Stimulated activated naive B cell treated with anti-CD40 and anti-IgM and Interleukin-4, amounts not matched to agents 10 μg/mL and 1 μg/mL and 100 μg/mL, for 72 hours (primary cell): ENCODE measurements around the gene GPR55.

Experiments used
- ATAC-seq, 2 donors: fragments of 150-1000 bp; cut with Tn5 transposase; replicated peaks; 2 replicates each; pipeline ENCODE4 v1.10.0; 2021; ENCODE audit warnings: moderate library complexity in 1 of 2
- DNase-seq: peaks from one replicate; pipeline ENCODE4 v3.0.0; 2021
- H3K27ac Mint-ChIP-seq: one replicate; pipeline ENCODE4 v1.8.0; 2022; ENCODE audit warnings: mild to moderate bottlenecking, mixed read lengths
- H3K27me3 Mint-ChIP-seq, 2 donors: one replicate each; pipeline ENCODE4 v1.8.0; 2022; ENCODE audit warnings: mixed read lengths in 2 of 2
- H3K36me3 Mint-ChIP-seq, 2 donors: one replicate each; pipeline ENCODE4 v1.8.0; 2022; ENCODE audit warnings: mixed read lengths in 2 of 2, mild to moderate bottlenecking in 1 of 2
- H3K4me1 Mint-ChIP-seq, 2 donors: one replicate each; pipeline ENCODE4 v1.8.0; 2022; ENCODE audit warnings: mixed read lengths in 2 of 2, mild to moderate bottlenecking in 1 of 2
- H3K4me3 Mint-ChIP-seq, 2 donors: one replicate each; pipeline ENCODE4 v1.8.0; 2022; ENCODE audit warnings: mild to moderate bottlenecking in 2 of 2, mixed read lengths in 2 of 2, moderate library complexity in 1 of 2
- H3K9me3 Mint-ChIP-seq, 2 donors: one replicate each; pipeline ENCODE4 v1.8.0; 2022; ENCODE audit warnings: mixed read lengths in 2 of 2, mild to moderate bottlenecking in 1 of 2

Gene GPR55

GRCh38 chr2:230910546-230911177 lies 14.4 kb downstream of the GPR55 start:
- Mint-ChIP-seq H3K36me3 (peaks cover 0 to 4% of the 10 kb centered on the region in 2 donors), H3K4me1 (peaks cover 35 to 40% of the 10 kb centered on the region in 2 donors), H3K27me3 (peaks cover 4 to 18% of the 10 kb centered on the region in 2 donors), H3K9me3 (no peaks in the 10 kb centered on the region), H3K27ac (no peak overlapping the region), H3K4me3 (no peak overlapping the region)
- DNase-seq: no peak
- no peak for ATAC-seq

GRCh38 chr2:230909841-230910545 lies 15.0 kb downstream of the GPR55 start:
- no peak overlapping the region for H3K27ac Mint-ChIP-seq

GRCh38 chr2:230908595-230909191 lies 16.3 kb downstream of the GPR55 start:
- H3K36me3 Mint-ChIP-seq: peaks cover 0 to 4% of the 10 kb centered on the region in 2 donors
- peaks cover 0 to 13% of the 10 kb centered on the region in 2 donors for H3K27me3 Mint-ChIP-seq
- no peaks in the 10 kb centered on the region for H3K9me3 Mint-ChIP-seq
- peaks cover 33 to 34% of the 10 kb centered on the region in 2 donors for H3K4me1 Mint-ChIP-seq
- H3K4me3 Mint-ChIP-seq: no peak overlapping the region
- no peak overlapping the region for H3K27ac Mint-ChIP-seq
- DNase-seq (no peak), ATAC-seq (peak in 1 of 2 donors; percentile 21)

More at GRCh38 chr2:230909841-230910545, 15.0 kb downstream of the GPR55 start:
- no peaks in the 10 kb centered on the region for H3K9me3 Mint-ChIP-seq
- ATAC-seq (no peak), DNase-seq (no peak)
- H3K4me1 Mint-ChIP-seq: peaks cover 37 to 45% of the 10 kb centered on the region in 2 donors
- H3K4me3 Mint-ChIP-seq: no peak overlapping the region
- H3K27me3 Mint-ChIP-seq: peaks cover 4 to 18% of the 10 kb centered on the region in 2 donors
- H3K36me3 Mint-ChIP-seq: peaks cover 0 to 4% of the 10 kb centered on the region in 2 donors

- Mint-ChIP-seq H3K4me3 (no peak overlapping the region), H3K4me1 (peaks cover 29 to 31% of the 10 kb centered on the region in 2 donors), H3K27me3 (peaks cover 0 to 13% of the 10 kb centered on the region in 2 donors), H3K36me3 (peaks cover 0 to 4% of the 10 kb centered on the region in 2 donors), H3K9me3 (no peaks in the 10 kb centered on the region), H3K27ac (no peak overlapping the region)
- DNase-seq: no peak
- no peak for ATAC-seq
Observed at GRCh38 chr2:230908092-230908594, 16.9 kb downstream of the GPR55 start.

GRCh38 chr2:230907361-230908091 lies 17.5 kb downstream of the GPR55 start:
- Mint-ChIP-seq H3K27me3 (peaks cover 0 to 13% of the 10 kb centered on the region in 2 donors), H3K4me3 (no peak overlapping the region), H3K36me3 (peaks cover 0 to 4% of the 10 kb centered on the region in 2 donors), H3K9me3 (no peaks in the 10 kb centered on the region), H3K4me1 (peaks cover 32 to 34% of the 10 kb centered on the region in 2 donors), H3K27ac (no peak overlapping the region)
- ATAC-seq: no peak
- no peak for DNase-seq

- H3K4me3 Mint-ChIP-seq: no peak overlapping the region
- H3K36me3 Mint-ChIP-seq: peaks cover 0 to 4% of the 10 kb centered on the region in 2 donors
- ATAC-seq: no peak
- no peaks in the 10 kb centered on the region for H3K9me3 Mint-ChIP-seq
- H3K27me3 Mint-ChIP-seq: peaks cover 0 to 13% of the 10 kb centered on the region in 2 donors
- peaks cover 36 to 40% of the 10 kb centered on the region in 2 donors for H3K4me1 Mint-ChIP-seq
- DNase-seq: no peak
- H3K27ac Mint-ChIP-seq: peak overlapping the region; percentile 70
Observed at GRCh38 chr2:230906471-230907230, 18.4 kb downstream of the GPR55 start.

GRCh38 chr2:230905448-230906421 lies 19.3 kb downstream of the GPR55 start:
- H3K4me1 Mint-ChIP-seq: peaks cover 33 to 40% of the 10 kb centered on the region in 2 donors
- no peaks in the 10 kb centered on the region for H3K9me3 Mint-ChIP-seq
- H3K27me3 Mint-ChIP-seq: peaks cover 0 to 13% of the 10 kb centered on the region in 2 donors
- no peak overlapping the region for H3K4me3 Mint-ChIP-seq
- peak; percentile 57 to 68 for ATAC-seq
- DNase-seq: no peak
- H3K27ac Mint-ChIP-seq: peak overlapping the region; percentile 56
- H3K36me3 Mint-ChIP-seq: peaks cover 0 to 4% of the 10 kb centered on the region in 2 donors

GRCh38 chr2:230904856-230905447 lies 20.1 kb downstream of the GPR55 start:
- Mint-ChIP-seq H3K4me3 (no peak overlapping the region), H3K27ac (no peak overlapping the region), H3K27me3 (peaks cover 0 to 13% of the 10 kb centered on the region in 2 donors), H3K4me1 (peaks cover 33 to 40% of the 10 kb centered on the region in 2 donors), H3K9me3 (no peaks in the 10 kb centered on the region), H3K36me3 (peaks cover 0 to 2% of the 10 kb centered on the region in 2 donors)
- ATAC-seq (no peak), DNase-seq (no peak)

GRCh38 chr2:230903231-230904150 lies 21.6 kb downstream of the GPR55 start:
- Mint-ChIP-seq H3K36me3 (no peaks in the 10 kb centered on the region), H3K9me3 (no peaks in the 10 kb centered on the region), H3K27ac (no peak overlapping the region), H3K4me1 (peaks cover 24 to 31% of the 10 kb centered on the region in 2 donors), H3K27me3 (peaks cover 0 to 2% of the 10 kb centered on the region in 2 donors), H3K4me3 (no peak overlapping the region)
- DNase-seq (no peak), ATAC-seq (no peak)

- H3K27ac Mint-ChIP-seq: no peak overlapping the region
- H3K4me1 Mint-ChIP-seq: peaks cover 20 to 25% of the 10 kb centered on the region in 2 donors
- peak; percentile 47 for DNase-seq
- no peak overlapping the region for H3K4me3 Mint-ChIP-seq
- no peaks in the 10 kb centered on the region for H3K9me3 Mint-ChIP-seq
- peak; percentile 72 to 85 for ATAC-seq
- H3K27me3 Mint-ChIP-seq: no peaks in the 10 kb centered on the region
- no peaks in the 10 kb centered on the region for H3K36me3 Mint-ChIP-seq
Observed at GRCh38 chr2:230902180-230902899, 22.7 kb downstream of the GPR55 start.

- DNase-seq (no peak), ATAC-seq (no peak)
- Mint-ChIP-seq H3K36me3 (no peaks in the 10 kb centered on the region), H3K27me3 (no peaks in the 10 kb centered on the region), H3K4me1 (peaks cover 20 to 22% of the 10 kb centered on the region in 2 donors), H3K27ac (no peak overlapping the region), H3K9me3 (no peaks in the 10 kb centered on the region), H3K4me3 (no peak overlapping the region)
Observed at GRCh38 chr2:230901006-230901405, 24.0 kb downstream of the GPR55 start.
